GM21528 (cell line): ENCODE measurements around the gene PCCB.
"Not testable (repeated sequence)": the region's sequence is repeated elsewhere in the genome, so short reads cannot be mapped to it uniquely, and the experiment has no call there.

Experiments
- ATAC-seq: cut with Tn5 transposase; IDR thresholded peaks from one replicate; pipeline ENCODE4 v1.9.1; 2021; ENCODE audit warnings: mild to moderate bottlenecking, moderate library complexity; ENCODE audit not compliant: unreplicated experiment, low FRiP score

Gene PCCB

DNA sequence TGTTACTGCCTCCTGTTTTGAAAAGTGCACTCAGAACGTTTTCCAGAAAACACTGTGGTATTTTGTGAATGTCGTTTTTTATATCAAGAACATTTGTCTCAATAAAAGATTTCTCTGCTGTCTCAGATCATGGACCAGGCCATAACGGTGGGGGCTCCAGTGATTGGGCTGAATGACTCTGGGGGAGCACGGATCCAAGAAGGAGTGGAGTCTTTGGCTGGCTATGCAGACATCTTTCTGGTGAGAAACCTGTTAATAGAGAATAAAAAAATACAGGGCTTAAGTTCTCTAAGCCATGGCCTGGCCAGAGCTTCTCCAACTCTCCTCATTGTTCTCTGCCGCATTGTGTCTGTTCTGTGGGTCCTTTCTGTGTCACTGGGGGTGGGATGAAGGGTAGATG, 11.7 kb downstream of the PCCB start:
- ATAC-seq, result no peak

DNA sequence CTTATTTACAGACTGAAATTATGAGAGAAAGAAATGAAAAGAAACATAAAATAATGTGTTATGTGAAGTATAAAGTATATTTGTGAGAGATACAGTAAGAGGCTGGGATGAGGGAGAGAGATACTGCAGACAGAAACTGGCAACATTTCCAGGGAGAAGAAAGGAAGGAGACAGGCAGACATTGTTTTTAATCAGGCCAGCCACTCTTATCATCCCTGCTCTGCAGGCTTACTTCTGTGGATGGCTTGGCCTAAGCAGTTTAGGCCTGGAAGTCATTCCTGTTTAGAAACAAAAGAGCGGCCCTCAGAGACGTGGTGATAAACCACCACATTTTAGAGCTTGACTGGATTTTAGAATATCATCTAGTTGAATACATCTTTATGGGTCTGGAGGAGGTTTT, 12.4 kb downstream of the PCCB start:
- ATAC-seq, result no peak

DNA sequence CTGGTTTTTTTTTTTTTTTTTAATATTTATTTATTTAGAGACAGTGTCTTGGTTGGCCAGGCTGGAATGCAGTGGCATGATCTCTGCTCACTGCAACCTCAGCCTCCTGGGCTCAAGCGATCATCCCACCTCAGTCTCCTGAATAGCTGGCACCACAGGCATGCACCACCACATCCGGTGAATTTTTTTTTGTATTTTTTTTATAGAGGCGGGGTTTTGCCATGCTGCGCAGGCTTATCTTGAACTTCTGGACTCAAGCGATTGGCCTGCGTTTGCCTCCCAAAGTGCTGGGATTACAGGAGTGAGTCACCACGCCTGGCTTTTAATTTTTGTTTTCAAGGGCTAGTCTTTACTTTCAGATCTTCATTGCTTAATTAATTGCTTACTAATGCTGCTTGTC, 13.1 kb downstream of the PCCB start:
- no peak for ATAC-seq

DNA sequence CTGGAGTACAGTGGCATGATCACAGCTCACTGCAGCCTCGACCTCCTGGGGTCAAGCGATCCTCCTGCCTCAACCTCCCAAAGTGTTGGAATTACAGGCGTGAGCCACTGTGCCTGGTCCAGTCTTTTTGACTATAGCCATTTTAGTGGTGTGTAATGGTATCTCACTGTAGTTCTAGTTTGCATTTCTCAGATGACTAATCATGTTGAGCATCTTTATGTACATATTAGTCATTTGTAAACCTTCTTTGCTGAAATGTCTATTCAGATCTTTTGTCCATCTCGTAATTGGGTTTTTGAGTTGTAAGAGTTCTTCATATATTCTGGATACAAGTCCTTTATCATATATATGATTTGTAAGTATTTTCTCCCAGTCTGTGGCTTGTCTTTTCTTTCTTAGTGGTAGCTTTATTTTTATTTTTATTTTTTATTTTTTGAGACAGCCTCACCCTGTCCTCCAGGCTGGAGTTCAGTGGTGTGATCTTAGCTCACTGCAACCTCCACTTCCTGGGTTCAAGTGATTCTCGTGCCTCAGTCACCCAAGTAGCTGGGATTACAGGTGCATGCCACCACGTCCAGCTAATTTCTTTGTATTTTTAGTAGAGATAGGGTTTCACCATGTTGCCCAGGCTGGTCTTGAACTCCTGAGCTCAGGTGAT, 16.5 kb downstream of the PCCB start:
- ATAC-seq, result not testable (repeated sequence)

DNA sequence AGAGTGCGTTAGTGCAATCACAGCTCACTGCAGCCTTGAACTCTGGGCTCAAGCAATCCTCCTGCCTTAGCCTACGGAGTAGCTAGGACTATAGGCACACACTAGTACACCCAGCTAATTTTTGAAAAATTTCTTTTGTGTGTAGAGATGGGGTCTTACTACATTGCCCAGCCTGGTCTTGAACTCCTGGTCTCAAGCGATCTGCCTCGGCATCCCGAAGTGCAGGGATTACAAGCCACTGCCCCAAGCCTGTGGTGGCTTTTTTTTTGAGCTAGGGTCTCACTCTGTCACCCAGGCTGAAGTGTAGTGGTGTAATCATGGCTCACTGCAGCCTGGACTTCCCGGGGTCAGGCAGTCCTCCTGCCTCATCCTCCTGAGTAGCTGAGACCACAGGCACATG, 17.1 kb downstream of the PCCB start:
- no peak for ATAC-seq

DNA sequence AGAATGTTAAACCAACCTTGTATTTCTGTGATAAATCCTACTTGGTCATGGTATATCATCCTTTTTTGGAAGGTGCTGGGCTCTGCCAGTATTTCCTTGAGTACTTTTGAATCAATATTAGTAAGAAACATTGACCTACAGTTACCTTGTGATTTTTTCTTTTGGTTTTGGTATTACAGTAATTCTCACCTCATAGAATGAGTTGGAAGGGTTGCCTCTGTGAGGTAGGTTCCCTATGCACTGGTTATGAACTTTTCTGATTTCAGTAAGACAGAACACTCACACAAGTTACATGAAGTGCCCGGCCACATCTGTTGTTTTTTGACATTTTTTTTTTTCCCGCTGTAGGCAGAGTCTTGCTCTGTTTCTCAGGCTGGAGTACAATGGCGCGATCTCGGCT, 20.0 kb downstream of the PCCB start:
- no peak for ATAC-seq

DNA sequence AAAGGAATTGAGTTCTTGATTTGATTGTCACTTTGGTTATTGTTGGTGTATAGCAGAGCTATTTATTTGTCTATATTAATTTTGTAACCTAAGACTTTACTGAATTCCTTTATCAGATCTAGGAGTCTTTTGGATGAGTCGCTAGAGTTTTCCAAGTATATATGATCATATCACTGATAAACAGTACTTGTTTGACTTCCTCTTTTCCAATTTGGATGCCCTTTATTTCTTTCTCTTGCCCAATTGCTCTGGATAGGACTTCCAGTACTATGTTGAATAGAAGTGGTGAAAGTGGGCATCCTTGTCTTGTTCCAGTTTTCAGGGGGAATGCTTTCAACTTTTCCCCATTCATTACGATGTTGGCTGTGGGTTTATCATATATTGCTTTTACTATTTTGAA, 21.5 kb downstream of the PCCB start:
- ATAC-seq, result not testable (repeated sequence)

DNA sequence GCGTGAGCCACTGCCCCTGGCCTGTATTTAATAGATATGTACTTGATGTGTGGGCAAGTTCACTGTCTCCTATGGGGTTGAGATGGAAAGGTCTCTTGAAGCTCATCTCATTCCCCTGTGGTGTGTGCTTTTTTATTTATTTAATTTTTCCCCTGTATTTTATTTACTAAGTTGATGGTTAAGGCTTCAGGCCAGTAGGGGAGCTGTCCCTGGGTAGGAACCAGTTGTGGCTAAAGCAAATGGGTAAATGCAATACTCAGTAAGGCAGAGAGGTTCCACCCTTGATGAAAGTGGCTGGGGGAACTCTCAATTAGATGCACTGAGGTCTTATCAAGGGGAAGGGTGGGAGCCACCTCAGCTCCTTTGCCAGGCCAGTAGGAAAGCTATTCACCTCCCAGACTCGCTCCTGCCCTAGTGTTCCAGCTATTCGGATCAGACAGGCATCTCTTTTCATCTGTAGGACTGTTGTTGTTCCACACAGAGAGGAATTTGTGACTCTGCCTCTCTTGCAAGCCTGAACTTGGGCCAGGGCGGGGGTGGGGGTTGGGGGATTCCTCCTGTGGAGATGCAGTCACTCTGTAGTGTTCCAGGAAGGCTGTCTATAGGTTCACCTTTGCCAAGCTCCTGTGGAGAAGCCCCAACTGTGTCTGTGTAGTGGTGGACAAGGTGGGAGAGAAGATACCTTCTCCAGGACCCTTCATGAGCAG, 26.1 kb downstream of the PCCB start:
- ATAC-seq, result no peak

DNA sequence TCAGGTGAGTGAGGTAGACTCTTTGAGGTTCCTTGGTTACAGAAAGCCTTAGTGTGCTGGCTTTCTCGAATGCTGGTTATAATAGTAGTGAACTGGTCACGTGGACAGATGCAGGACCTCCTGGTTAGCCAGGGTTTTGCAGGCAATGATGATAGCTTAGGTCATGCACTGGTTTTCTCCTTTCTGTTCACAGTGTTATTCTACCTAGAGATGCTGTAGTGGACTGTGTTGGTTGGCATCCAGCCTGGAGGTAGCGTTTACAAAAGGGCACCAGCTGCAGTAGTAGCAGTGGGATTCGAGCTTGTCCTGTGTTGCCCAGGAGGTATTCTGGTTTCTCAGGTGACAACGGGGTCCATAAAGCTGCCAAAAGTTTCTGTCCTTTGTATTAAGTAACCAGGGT, 27.0 kb downstream of the PCCB start:
- ATAC-seq, result no peak

DNA sequence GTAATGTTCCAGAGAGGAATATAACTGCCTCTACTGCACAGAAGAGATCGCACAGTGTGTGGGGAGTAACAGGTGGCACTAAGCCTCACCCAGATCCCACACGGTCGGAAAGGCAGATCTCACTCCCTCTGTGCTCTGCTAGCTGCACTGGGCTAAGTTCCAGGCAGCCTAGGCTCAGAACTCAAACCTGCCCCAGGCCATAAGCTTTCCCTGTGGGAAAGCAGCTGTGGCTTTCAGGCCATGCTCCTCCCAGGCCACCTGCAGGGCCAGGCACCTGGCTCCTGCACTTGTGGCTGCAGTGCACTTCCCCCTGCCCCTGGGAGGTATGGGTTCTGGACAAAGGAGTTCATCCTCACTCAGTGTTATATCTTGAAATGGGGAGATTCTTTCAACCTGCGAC, 27.5 kb downstream of the PCCB start:
- ATAC-seq, result no peak

DNA sequence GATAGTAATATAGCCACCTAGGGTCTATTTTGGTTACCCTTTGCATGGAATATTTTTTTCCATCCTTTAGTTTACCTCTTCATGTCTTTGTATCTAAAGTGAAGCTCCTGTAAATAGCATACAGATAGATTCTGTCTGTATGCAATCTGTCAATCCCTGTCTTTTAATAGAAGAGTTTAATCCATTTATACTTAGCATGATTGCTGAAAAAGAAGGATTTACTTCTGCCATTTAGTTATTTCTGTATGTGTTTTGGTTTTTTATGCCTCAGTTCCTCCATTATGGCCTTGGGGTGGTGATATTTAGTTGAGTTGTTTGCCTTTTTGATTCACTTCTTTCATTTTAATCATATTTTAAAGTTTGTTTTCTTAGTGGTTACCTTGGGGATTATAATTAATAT, 29.0 kb downstream of the PCCB start:
- ATAC-seq, result no peak

DNA sequence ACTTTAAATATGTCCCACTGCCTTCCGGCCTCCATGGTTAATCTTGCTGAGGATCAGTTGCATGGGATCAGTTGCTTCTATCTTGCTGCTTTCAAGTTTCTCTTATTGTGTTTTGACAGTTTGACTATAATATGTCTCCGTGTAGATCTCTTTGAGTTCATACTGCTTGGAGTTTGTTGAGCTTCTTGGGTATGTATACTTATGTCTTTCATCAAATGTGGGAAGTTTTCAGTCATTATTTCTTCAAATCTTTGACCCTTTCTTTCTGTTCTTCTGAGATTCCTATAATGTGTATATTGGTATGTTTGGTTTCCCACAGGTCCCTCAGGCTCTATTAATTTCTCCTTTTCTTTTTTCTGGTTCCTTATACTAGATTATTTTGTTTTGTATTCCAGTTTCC, 30.8 kb downstream of the PCCB start:
- ATAC-seq, result no peak

DNA sequence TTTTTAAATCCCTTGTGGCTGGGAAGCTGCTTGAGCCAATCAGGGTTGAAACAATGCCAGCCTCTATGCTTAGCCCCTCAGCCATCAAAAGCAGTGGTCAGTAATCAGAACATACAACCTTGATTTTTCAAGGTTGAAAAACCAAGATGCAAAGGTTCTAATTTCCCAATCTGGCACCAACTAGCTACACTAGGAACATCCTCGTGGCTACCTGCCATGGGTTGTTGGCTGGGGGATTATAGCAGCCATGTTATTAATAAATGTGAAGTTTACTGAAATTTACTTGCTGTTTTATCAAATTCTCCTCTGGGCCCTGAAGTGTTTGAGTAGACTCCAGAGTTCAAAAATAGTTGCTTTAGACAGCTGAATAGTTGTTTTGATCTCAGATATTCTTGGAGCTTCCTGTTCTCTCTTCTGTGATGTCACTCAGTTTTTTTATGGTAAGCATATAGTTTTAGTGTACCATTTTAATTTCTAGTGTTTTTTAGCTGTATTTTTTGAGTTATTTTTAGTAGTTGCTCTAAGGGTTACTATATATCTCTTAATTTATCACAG, 31.9 kb downstream of the PCCB start:
- no peak for ATAC-seq

DNA sequence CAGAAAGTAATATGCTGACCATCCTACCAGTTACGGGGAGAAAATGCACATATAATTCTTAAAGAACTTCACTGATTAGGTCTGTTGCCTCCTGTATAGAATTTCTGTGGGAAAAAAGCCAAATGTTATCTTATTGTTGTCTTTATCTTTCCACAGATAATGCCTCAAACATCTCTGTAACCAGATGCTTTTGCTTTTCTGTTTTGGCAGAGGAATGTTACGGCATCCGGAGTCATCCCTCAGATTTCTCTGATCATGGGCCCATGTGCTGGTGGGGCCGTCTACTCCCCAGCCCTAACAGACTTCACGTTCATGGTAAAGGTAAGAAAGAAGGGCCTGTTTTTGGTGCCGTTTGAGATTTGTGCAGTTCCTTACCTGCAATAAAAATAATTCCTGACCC, 33.5 kb downstream of the PCCB start:
- ATAC-seq, result no peak

DNA sequence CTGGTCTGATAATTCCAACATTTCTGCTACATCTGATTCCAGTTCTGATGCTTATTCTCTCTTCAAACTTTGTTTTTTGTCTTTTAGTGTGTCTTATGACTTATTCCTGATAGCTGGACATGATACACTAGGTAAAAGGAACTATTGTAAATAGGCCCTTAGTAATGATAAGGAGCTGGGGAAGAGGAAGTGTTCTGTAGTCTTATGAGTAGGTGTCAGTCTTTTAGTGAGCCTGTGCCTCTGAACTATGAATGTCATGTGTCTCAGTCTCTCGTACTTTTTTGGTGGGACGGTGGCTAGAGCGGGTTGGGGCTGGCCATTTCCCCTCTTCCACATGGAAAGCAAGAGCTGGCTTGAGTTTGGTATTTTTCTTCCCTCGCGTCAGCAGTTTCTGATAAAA, 41.2 kb downstream of the PCCB start:
- no peak for ATAC-seq

DNA sequence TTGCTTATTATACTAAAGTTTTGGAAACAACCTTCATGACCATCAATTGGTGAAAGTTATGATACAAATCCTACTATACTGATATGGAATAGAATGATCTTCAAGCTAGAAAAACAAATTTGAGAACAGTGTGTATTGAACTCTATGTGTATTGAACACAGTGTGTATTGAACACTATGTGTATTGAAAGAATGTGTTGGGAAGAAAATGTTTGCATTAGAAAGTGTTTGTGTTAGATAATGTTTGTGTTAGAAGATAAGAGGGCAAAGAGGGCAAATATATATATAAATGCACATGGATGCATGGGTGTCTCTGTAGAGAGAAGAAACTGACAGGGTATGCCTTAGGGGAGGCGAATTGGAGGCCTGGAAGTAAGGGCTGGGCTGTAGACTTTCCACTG, 42.4 kb downstream of the PCCB start:
- ATAC-seq, result no peak

DNA sequence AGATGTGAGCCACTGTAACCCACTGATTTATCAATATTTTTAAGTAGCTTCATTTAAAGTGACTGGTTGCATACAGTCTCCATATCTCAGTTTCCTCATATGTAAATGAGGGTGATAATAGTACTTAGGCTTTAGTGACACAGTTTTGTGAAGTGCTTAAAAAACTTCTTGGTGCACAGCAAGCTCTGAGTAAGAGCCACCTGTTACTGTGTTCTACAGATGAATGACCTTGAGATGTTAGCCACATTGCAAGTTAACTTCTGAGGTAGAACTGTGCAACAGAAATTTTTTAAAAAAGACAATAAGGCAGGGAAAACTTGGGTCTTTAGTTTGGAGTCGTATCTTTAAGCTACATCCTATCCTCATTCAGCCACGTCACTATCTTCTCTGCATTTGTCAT, 43.1 kb downstream of the PCCB start:
- ATAC-seq, result no peak

DNA sequence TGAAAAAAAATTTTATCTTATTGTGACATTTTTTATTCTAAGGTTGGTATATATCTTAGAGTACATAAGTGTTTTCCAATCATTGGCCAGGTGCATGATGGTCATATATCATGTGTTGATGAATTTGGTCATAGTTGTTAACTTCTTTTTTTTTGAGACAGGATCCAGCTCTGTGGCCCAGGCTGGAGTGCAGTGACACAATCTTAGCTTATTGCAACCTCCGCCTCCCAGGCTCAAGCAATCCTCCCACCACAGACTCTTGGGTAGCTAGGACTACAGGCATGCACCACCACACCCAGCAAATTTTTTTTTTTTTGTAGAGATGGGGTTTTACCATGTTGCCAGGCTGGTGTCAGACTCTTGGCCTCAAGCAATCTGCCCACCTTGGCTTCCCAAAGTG, 44.0 kb downstream of the PCCB start:
- no peak for ATAC-seq

DNA sequence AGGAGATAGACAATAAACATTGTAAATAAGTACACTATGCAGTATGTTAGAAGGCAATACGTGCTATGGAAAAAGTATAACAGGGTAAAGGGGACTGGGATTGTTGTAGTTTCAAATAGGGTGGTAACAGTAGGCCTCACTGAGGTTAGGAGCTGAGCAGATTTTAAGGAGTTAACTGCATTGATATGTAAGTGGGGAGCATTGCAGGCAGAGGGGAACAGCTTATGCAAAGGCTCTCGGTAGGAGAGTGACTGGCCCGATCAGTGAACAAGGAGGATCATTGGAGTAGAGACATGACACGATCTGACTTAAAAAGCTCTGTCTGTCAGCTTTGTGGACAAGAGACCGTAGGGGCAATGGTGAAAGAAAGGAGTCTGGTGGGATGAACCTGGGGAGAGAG, 46.8 kb downstream of the PCCB start:
- ATAC-seq, result no peak

DNA sequence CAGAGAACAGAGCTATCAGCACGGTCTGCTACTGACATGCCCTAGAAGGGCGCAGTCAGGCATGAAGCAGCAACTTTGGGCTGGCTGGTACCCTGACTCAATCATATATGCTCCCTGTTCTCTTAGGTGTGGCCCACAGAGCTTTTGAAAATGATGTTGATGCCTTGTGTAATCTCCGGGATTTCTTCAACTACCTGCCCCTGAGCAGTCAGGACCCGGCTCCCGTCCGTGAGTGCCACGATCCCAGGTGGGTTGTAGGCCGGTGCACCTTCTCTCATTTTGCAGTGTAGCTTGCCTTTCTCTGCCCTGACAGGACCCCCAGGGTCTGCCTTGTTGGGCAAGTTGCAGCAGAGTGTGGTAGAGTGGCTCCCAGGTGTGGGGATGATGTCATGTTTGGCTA, 47.7 kb downstream of the PCCB start:
- ATAC-seq, result no peak

DNA sequence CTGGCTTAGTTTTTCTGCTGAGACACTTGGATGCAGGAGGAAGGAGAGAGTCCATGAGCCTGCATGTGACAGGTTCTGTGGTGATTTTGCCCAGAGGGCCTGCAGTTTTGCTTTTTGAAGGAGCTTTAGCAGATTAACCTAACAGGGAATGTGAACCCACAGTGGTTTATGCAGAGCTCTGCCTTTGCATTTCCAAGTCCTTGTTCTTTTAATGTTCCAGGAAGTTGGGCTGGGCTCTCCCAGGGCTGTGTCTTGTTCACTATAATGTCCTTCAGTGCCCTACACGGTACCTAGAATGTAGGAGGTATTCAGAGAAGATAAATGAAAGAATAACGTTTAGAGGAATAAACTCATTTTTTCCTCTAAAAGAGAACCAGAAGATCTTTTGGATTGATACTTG, 50.3 kb downstream of the PCCB start:
- no peak for ATAC-seq

DNA sequence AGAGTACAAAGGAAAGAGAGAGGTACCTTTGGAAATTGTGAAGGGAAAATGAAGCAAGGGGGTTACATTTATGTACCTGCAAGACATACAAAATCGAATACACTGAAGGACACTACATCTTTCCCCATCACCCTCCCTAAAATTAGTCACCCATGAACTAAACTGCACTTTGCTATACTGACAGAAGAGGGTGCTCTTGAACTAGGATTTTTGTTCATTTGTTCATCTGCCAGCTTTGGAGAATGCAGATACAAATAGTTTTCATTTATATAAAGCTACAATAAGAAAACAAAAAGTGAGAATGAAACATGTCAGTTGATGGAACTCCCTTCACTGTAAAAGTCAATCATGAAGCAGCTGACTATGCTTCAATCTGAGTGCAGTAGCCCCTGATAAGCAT, 55.7 kb downstream of the PCCB start:
- no peak for ATAC-seq
